Measurements from ENCODE around the gene TSNAXIP1.

Gene TSNAXIP1, protein sequence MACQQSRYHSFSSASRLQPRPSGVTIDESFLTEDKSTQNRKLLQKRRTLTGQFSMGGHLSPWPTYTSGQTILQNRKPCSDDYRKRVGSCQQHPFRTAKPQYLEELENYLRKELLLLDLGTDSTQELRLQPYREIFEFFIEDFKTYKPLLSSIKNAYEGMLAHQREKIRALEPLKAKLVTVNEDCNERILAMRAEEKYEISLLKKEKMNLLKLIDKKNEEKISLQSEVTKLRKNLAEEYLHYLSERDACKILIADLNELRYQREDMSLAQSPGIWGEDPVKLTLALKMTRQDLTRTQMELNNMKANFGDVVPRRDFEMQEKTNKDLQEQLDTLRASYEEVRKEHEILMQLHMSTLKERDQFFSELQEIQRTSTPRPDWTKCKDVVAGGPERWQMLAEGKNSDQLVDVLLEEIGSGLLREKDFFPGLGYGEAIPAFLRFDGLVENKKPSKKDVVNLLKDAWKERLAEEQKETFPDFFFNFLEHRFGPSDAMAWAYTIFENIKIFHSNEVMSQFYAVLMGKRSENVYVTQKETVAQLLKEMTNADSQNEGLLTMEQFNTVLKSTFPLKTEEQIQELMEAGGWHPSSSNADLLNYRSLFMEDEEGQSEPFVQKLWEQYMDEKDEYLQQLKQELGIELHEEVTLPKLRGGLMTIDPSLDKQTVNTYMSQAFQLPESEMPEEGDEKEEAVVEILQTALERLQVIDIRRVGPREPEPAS

DNA sequence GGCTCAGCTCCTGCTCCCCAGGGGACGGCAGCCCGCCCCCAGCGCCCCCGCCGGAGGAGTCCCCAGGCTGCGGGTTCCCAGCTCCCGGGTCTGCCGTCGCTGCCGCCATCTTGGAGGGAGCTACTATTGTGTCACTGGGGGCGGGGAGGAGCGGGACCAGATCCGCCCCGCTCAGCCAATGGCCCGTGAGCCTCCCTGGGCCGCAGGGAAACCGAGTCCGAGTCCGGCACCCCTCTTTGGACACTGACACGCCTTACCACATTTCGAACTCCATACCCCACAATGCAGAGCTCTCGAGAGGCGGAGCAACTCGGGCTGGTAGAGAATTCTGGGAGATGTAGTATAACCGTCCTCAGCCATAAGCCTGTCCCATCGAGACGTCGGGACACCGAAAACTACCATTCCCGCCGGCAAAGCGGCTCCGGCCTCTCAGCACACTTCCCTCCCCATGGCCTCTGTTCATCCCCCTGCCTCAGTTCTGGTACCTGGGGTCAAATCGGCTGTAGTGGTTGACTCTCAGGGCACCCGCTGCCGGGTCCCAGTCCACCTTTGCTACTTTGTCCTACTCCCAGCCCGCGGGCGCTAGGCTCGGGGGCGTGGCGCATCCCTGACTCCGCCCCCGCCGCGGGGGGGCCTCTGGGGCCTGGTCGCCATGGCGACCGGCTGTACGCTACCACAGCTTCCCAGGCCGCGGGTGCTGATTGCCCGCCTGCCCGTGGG is at the start of gene TSNAXIP1, which contains the start of gene RANBP10:
TSS of gene TSNAXIP1 (plus strand) at position 462 of the 720 bp plus-strand sequence. CDS start 261 bp downstream, outside the sequence.
TSS of gene RANBP10 (minus strand) at position 133 of the 720 bp plus-strand sequence. CDS start at position 109, 24 bp downstream.
- peak; percentile 63 for DNase-seq (ENCODE audit: insufficient read length, low spot score)
- FAIRE-seq: no peak
- TF ChIP-seq, protein P1, sequence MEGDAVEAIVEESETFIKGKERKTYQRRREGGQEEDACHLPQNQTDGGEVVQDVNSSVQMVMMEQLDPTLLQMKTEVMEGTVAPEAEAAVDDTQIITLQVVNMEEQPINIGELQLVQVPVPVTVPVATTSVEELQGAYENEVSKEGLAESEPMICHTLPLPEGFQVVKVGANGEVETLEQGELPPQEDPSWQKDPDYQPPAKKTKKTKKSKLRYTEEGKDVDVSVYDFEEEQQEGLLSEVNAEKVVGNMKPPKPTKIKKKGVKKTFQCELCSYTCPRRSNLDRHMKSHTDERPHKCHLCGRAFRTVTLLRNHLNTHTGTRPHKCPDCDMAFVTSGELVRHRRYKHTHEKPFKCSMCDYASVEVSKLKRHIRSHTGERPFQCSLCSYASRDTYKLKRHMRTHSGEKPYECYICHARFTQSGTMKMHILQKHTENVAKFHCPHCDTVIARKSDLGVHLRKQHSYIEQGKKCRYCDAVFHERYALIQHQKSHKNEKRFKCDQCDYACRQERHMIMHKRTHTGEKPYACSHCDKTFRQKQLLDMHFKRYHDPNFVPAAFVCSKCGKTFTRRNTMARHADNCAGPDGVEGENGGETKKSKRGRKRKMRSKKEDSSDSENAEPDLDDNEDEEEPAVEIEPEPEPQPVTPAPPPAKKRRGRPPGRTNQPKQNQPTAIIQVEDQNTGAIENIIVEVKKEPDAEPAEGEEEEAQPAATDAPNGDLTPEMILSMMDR (IDR thresholded peaks at IDR 0.05; ENCODE audit: insufficient read depth, missing control alignments): no peak

- DNase-seq (ENCODE audit: insufficient read length, low spot score): no peak
- TF ChIP-seq, protein P1 (IDR thresholded peaks at IDR 0.05; ENCODE audit: insufficient read depth, missing control alignments): no peak
- FAIRE-seq: no peak
Observed at GRCh38 chr16:67758006-67758405, 48.7 kb upstream of the TSNAXIP1 start.

DNA sequence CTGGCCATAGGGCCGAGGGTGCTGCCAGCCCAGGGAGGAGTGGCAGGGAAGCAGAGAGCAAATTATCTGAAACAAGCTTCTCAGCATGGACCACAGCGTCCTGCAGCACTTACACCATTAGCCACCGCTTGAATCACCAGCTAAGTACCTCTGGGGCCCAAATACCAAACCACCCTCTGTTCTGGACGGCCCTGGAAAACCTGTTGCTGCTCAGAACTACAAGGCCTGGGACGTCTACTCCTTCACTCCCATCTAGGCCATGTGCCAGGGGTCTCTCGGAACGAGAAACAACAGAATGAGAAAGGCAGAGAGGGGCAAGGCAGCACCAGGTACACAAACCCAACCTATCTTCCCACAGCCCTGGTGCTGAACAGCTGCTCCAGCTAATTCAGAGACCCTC is 47.7 kb upstream of the TSNAXIP1 start:
- DNase-seq (ENCODE audit: insufficient read length, low spot score) (no peak), FAIRE-seq (no peak)
- TF ChIP-seq, protein P1 (IDR thresholded peaks at IDR 0.05; ENCODE audit: insufficient read depth, missing control alignments): no peak

- FAIRE-seq (no peak), DNase-seq (ENCODE audit: insufficient read length, low spot score) (no peak)
- TF ChIP-seq, protein P1 (IDR thresholded peaks at IDR 0.05; ENCODE audit: insufficient read depth, missing control alignments): no peak
Observed at GRCh38 chr16:67760206-67760955, 46.3 kb upstream of the TSNAXIP1 start.

DNA sequence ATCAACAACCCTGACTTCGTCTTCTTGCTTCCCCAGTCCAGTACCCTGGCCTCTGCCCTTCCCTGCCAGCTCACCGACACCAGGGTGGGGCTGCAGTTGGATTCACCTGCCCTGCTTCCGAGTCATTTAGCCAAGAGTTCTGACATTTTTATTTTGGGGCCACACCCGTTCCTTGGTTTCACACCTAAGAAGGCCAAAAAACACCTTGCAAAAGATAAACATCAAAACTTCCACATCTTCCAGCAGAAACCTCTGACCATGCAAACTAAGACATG is 45.8 kb upstream of the TSNAXIP1 start:
- DNase-seq (ENCODE audit: insufficient read length, low spot score): no peak
- TF ChIP-seq, protein P1 (IDR thresholded peaks at IDR 0.05; ENCODE audit: insufficient read depth, missing control alignments): no peak
- FAIRE-seq: no peak

DNA sequence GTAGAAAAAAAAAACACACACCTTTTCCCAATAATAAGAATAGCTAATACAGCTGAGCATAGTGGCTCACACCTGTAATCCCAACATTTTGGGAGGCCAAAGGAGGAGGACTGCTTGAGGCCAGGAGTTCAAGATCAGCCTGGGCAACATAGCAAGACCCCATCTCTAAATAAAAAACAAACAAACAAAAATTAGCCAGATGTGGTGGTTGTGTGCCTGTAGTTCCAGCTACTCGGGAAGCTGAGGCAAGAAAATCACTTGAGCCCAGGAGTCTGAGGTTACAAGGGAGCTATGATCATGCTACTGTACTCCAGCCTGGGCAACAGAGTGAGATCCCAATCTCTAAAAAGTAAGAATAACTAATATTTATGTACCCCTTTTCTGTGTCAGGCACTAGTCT is 44.8 kb upstream of the TSNAXIP1 start:
- DNase-seq (ENCODE audit: insufficient read length, low spot score) (no peak), FAIRE-seq (no peak)
- TF ChIP-seq, protein P1 (IDR thresholded peaks at IDR 0.05; ENCODE audit: insufficient read depth, missing control alignments): no peak

Data from D721Med (cell line).